Measurements from ENCODE around the gene CRK. TPM values are rescaled to one million over a fixed set of nuclear protein-coding genes. Genes with fewer than 3 reads are reported as not detected.

Gene CRK
- total RNA-seq: 81.0 and 120 TPM in 2 replicates

GRCh38 chr17:1455797-1456599 lies at the start of gene CRK:
TSS of gene CRK (minus strand) at chr17:1456232. CDS start at chr17:1456117, 115 bp downstream.

GRCh38 chr17:1492249-1493206 lies 36.5 kb upstream of the CRK start, which contains the start of gene MYO1C:
TSS of gene MYO1C (minus strand) at chr17:1492686. CDS start at chr17:1492487, 199 bp downstream.

GRCh38 chr17:1399679-1400512 lies 56.1 kb downstream of the CRK start, which contains the start of gene YWHAE:
TSS of gene YWHAE (minus strand) at chr17:1400222. CDS start at chr17:1400110, 112 bp downstream.

Other genes starting within 250 kb of the CRK start
- gene BHLHA9, start 185.8 kb downstream of the CRK start, total RNA-seq: not detected in 2 replicates
- not detected in 2 replicates for gene TRARG1, start 176.6 kb downstream of the CRK start, total RNA-seq
- 613 and 797 TPM in 2 replicates for gene YWHAE, start 56.0 kb downstream of the CRK start, total RNA-seq
- gene MYO1C, start 36.5 kb upstream of the CRK start, total RNA-seq: 188 and 259 TPM in 2 replicates
- 25.6 and 46.2 TPM in 2 replicates for gene INPP5K, start 60.4 kb upstream of the CRK start, total RNA-seq
- 32.9 and 41.1 TPM in 2 replicates for gene PITPNA, start 106.6 kb upstream of the CRK start, total RNA-seq
- gene SLC43A2, start 172.6 kb upstream of the CRK start, total RNA-seq: 5.6 and 19.7 TPM in 2 replicates
- gene SCARF1, start 189.5 kb upstream of the CRK start, total RNA-seq: 0.14 and 0.44 TPM in 2 replicates
- 6.4 and 7.0 TPM in 2 replicates for gene RILP, start 193.6 kb upstream of the CRK start, total RNA-seq
- gene PRPF8, start 228.6 kb upstream of the CRK start, total RNA-seq: 131 and 172 TPM in 2 replicates

Measured in placental pericyte (primary cell).